GM18511 (cell line): ENCODE data around the gene PRSS3.
"Not testable (repeated sequence)": the region's sequence is repeated elsewhere in the genome, so short reads cannot be mapped to it uniquely, and the experiment has no call there.

ENCODE experiments used
- ATAC-seq: cut with Tn5 transposase; IDR thresholded peaks from one replicate; pipeline ENCODE4 v1.9.1; 2021; ENCODE audit warnings: mild to moderate bottlenecking, moderate library complexity; ENCODE audit not compliant: unreplicated experiment

Gene PRSS3

GRCh38 chr9:33795281-33795680, at the start of gene PRSS3:
PRSS3 (plus strand) TSS chr9:33795561; CDS start chr9:33795574, 13 bp downstream.
- ATAC-seq: no peak

- ATAC-seq: no peak
Measured at GRCh38 chr9:33748633-33749304, 46.6 kb upstream of the PRSS3 start.

- not testable (repeated sequence) for ATAC-seq
Measured at GRCh38 chr9:33749305-33749654, 46.1 kb upstream of the PRSS3 start.

GRCh38 chr9:33750307-33750838, 45.0 kb upstream of the PRSS3 start:
- ATAC-seq: no peak

- ATAC-seq: no peak
Measured at GRCh38 chr9:33750839-33751339, 44.5 kb upstream of the PRSS3 start.

- no peak for ATAC-seq
Measured at GRCh38 chr9:33751536-33752129, 43.7 kb upstream of the PRSS3 start.

GRCh38 chr9:33752130-33752637, 43.2 kb upstream of the PRSS3 start:
- no peak for ATAC-seq

GRCh38 chr9:33752789-33753188, 42.6 kb upstream of the PRSS3 start:
- not testable (repeated sequence) for ATAC-seq

- ATAC-seq: not testable (repeated sequence)
Measured at GRCh38 chr9:33759648-33760047, 35.7 kb upstream of the PRSS3 start.

- ATAC-seq: no peak
Measured at GRCh38 chr9:33762343-33762742, 33.0 kb upstream of the PRSS3 start.

GRCh38 chr9:33763709-33764108, 31.7 kb upstream of the PRSS3 start:
- ATAC-seq: not testable (repeated sequence)

- no peak for ATAC-seq
Measured at GRCh38 chr9:33765411-33765810, 29.9 kb upstream of the PRSS3 start.

GRCh38 chr9:33770156-33770880, 25.0 kb upstream of the PRSS3 start:
- ATAC-seq: not testable (repeated sequence)

GRCh38 chr9:33773135-33773534, 22.2 kb upstream of the PRSS3 start:
- ATAC-seq: not testable (repeated sequence)

GRCh38 chr9:33774074-33774659, 21.2 kb upstream of the PRSS3 start:
- not testable (repeated sequence) for ATAC-seq

- ATAC-seq: no peak
Measured at GRCh38 chr9:33776578-33776977, 18.8 kb upstream of the PRSS3 start.

- peak; percentile 75 for ATAC-seq
Measured at GRCh38 chr9:33778700-33779351, 16.5 kb upstream of the PRSS3 start.

- no peak for ATAC-seq
Measured at GRCh38 chr9:33780276-33780675, 15.1 kb upstream of the PRSS3 start.

- ATAC-seq: no peak
Measured at GRCh38 chr9:33781736-33782135, 13.6 kb upstream of the PRSS3 start.

GRCh38 chr9:33782395-33783152, 12.8 kb upstream of the PRSS3 start:
- ATAC-seq: no peak
